ENCODE results near the gene MINDY1. TPM values are rescaled to one million over a fixed set of nuclear protein-coding genes. Genes with fewer than 3 reads are reported as not detected.

MINDY1 gene
- total RNA-seq, 1 donor from 2014 or later = 26.5 TPM

- no peak for TF ChIP-seq CTCF (IDR thresholded peaks at IDR 0.05)
- Histone ChIP-seq H3K27ac (peak overlapping the region; percentile 96), H3K27me3 (no peaks in the 10 kb centered on the region), H3K36me3 (peaks cover 15% of the 10 kb centered on the region), H3K9me3 (no peaks in the 10 kb centered on the region), H3K4me1 (peaks cover 67% of the 10 kb centered on the region), H3K4me3 (peak overlapping the region; percentile 72)
- ATAC-seq (no peak), DNase-seq (no peak)
- intact Hi-C loops (cut with DNase I) = no loop called here
Measured at GRCh38 chr1:151005729-151006319, 878 bp downstream of the MINDY1 start.

- Histone ChIP-seq H3K4me1 (peaks cover 56% of the 10 kb centered on the region), H3K27ac (peak overlapping the region; percentile 47), H3K4me3 (peak overlapping the region; percentile 72), H3K9me3 (no peaks in the 10 kb centered on the region), H3K36me3 (peaks cover 39% of the 10 kb centered on the region), H3K27me3 (no peaks in the 10 kb centered on the region)
- ATAC-seq (no peak), DNase-seq (no peak)
- intact Hi-C loops (cut with DNase I) = no loop called here
- TF ChIP-seq CTCF (IDR thresholded peaks at IDR 0.05) = no peak
Measured at GRCh38 chr1:151003180-151003579, 3.5 kb downstream of the MINDY1 start.

GRCh38 chr1:151002611-151003010 lies 4.1 kb downstream of the MINDY1 start:
- peaks cover 51% of the 10 kb centered on the region for H3K4me1 ChIP-seq
- no peak for ATAC-seq
- H3K27me3 ChIP-seq = no peaks in the 10 kb centered on the region
- no peak overlapping the region for H3K4me3 ChIP-seq
- intact Hi-C loops (cut with DNase I) = no loop called here
- H3K9me3 ChIP-seq = no peaks in the 10 kb centered on the region
- H3K36me3 ChIP-seq = peaks cover 45% of the 10 kb centered on the region
- H3K27ac ChIP-seq = peak overlapping the region; percentile 47
- no peak for DNase-seq
- no peak for TF ChIP-seq CTCF (IDR thresholded peaks at IDR 0.05)

GRCh38 chr1:151002051-151002450 lies 4.7 kb downstream of the MINDY1 start:
- Histone ChIP-seq H3K4me1 (peaks cover 45% of the 10 kb centered on the region), H3K4me3 (no peak overlapping the region), H3K27me3 (no peaks in the 10 kb centered on the region), H3K27ac (peak overlapping the region; percentile 47), H3K36me3 (peaks cover 51% of the 10 kb centered on the region), H3K9me3 (no peaks in the 10 kb centered on the region)
- no peak for DNase-seq
- no peak for ATAC-seq
- TF ChIP-seq CTCF (IDR thresholded peaks at IDR 0.05) = no peak
- intact Hi-C loops (cut with DNase I) = no loop called here

GRCh38 chr1:151001602-151002001 lies 5.1 kb downstream of the MINDY1 start:
- Histone ChIP-seq H3K4me1 (peaks cover 41% of the 10 kb centered on the region), H3K27me3 (no peaks in the 10 kb centered on the region), H3K4me3 (no peak overlapping the region), H3K9me3 (no peaks in the 10 kb centered on the region), H3K27ac (no peak overlapping the region), H3K36me3 (peaks cover 55% of the 10 kb centered on the region)
- no peak for TF ChIP-seq CTCF (IDR thresholded peaks at IDR 0.05)
- intact Hi-C loops (cut with DNase I) = no loop called here
- ATAC-seq = peak; percentile 40
- no peak for DNase-seq

- no peak for TF ChIP-seq CTCF (IDR thresholded peaks at IDR 0.05)
- no peak for DNase-seq
- Histone ChIP-seq H3K27ac (no peak overlapping the region), H3K4me3 (no peak overlapping the region), H3K9me3 (no peaks in the 10 kb centered on the region), H3K36me3 (peaks cover 55% of the 10 kb centered on the region), H3K27me3 (no peaks in the 10 kb centered on the region), H3K4me1 (peaks cover 40% of the 10 kb centered on the region)
- no peak for ATAC-seq
- intact Hi-C loops (cut with DNase I) = no loop called here
Measured at GRCh38 chr1:151000408-151000807, 6.3 kb downstream of the MINDY1 start.
